RKO (cell line): ENCODE results near the gene ALOXE3.
"Not testable (repeated sequence)": the region's sequence is repeated elsewhere in the genome, so short reads cannot be mapped to it uniquely, and the experiment has no call there.

ENCODE experiments used
- DNase-seq: peaks from one replicate; pipeline ENCODE4 v3.0.0-alpha.2; 2016; ENCODE audit warnings: low spot score

Gene ALOXE3

GRCh38 chr17:8121681-8122421, 3.5 kb upstream of the ALOXE3 start:
- DNase-seq, result peak; percentile 79

- DNase-seq, result no peak
Measured at GRCh38 chr17:8121407-8121680, 3.0 kb upstream of the ALOXE3 start.

- DNase-seq, result peak; percentile 81
Measured at GRCh38 chr17:8120520-8121406, 2.4 kb upstream of the ALOXE3 start.

- DNase-seq, result peak; percentile 93
Measured at GRCh38 chr17:8119581-8120519, 1.5 kb upstream of the ALOXE3 start.

- peak; percentile 84 for DNase-seq
Measured at GRCh38 chr17:8118769-8119580, 661 bp upstream of the ALOXE3 start.

DNA sequence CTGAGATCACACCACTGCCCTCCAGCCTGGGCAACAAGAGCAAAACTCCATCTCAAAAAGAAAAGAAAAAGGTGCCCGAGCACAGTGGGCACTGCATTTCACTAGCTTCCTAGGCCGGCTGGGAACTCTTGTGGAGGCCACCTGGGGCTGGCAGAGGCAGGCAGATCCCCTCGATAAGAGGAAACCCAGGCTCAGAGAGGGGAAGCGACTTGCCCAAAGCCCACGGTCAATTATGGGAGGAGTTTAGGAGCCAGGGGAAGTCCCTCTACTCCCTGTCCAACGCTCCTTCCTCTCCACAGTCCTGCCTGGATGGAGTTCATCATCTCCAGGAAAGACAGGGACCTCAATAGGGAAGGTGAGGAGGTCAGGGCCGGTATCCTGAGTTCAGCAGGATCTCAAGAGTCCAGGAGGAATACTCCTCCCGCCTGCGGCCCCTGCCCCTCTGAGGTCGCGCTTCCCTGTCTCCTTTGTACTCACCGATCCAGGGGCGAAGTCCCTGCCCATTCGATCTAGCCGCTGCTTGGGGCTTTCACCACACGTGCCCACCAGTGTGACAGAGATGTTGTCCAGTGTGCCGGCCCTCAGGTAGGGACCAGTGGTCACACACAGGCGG, 841 bp downstream of the ALOXE3 start:
- no peak for DNase-seq

DNA sequence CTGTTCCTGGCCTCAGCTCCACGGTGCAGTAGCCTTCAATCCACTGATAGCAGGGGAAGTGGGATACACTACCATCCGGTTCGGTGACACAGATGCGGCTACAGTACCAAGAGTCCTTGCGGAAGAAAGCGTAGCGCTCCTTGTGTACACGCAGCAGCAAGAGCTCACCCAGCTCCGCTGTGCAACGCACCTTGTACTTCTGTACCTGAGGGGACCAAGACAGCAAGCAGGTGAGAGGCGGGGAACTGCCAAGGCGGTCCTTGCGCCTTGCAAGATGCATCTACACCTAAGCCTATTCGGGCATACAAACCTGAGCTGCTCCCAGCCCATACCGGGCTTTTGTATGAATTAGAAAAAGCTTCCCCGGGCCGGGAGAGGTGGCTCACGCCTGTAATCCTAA, 1.5 kb downstream of the ALOXE3 start:
- no peak for DNase-seq

DNA sequence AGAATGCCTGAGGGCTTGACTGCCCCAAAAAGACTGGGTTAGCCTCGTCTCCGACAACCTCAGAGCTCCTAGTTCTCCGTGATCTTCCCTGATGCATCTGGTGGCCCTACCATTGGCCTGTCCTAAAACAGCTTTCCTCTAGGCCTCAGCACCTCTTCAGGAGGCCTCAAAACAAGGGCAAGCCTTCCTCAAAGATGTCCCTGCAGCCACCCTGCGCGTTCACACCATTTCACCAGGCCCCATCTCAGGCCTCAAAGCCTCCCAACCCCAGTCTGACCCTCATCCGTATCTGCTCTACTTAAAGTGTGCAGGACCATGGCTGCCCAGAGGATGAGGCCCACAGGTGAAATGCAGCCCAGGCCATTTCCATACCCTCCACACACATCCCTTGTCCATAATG, 7.4 kb downstream of the ALOXE3 start:
- DNase-seq, result no peak

- no peak for DNase-seq
Measured at GRCh38 chr17:8110456-8110804, 7.9 kb downstream of the ALOXE3 start.

DNA sequence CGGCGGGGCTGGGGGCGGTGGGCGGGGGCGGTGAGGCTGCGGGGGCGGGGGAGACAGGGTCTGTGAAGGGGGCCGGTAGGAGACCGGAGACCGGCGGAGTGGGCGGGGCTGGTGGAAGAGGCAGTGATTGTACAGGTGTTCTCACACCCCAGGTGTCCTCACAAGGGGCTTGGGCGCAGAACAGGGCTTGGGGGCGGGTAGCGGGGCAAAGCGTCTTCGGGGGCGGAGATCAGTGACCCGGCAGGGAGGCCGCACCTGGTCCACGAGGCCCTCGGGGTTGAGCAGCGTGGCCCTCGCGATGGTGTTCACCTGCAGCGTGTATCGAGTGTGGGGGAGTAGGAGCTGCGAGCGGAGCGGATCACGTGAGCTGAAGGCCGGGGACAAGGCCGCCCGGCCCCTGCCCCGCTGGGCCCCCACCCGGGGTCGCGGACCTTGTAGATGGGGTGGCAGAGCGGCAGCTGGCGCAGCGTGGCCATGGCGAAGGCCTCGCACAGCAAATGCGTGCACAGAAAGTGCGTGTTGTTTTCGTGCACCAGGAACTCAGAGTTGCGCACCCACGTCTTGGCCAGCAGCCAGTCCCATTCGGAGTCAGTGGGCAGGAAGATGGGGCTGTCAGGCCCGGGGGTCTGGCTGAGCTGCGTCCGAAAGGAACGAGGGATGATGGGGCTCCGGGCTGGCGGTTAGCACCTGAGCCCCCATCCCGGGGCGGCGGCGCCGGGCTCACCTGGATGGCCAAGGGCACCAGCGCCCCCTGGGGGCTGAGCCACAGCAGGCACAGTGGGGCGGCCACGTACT, 8.5 kb downstream of the ALOXE3 start:
- no peak for DNase-seq

- no peak for DNase-seq
Measured at GRCh38 chr17:8108972-8109660, 9.2 kb downstream of the ALOXE3 start.

DNA sequence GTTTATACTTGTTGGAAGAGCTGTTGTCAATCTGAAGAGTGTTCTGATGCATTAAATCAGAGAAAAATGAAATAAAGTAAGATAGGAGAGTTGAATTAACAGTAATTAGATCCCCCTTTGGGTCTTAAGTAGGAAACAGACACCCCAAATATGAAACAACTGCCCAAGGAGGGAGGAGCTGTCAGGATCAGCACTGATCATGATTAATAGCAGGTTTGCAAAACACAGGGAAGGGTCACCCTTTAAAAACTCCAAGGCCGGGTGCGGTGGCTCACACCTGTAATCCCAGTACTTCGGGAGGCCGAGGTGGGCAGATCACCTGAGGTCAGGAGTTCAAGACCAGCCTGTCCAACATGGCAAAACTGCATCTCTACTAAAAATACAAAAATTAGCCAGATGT, 11.3 kb downstream of the ALOXE3 start:
- DNase-seq, result not testable (repeated sequence)

GRCh38 chr17:8105957-8106398, 12.3 kb downstream of the ALOXE3 start:
- DNase-seq, result peak; percentile 88

DNA sequence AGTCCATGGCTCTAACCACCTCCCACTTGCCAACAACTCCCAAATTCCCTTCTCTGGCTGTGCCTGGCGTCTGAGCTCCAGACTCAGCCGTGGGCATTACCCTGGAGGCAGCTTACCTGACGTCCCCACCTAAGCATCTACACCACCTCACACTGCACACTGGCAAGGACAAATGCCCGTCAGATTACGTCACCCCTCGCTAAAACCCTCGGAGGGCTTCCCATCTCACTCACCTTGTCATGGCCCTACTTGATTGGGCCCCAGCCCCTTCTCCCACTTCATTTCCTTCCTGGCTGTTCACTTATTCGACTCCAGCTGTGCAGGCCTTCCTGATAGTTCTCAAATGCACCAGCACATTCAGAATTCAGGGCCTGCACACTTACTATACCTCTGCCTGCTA, 13.4 kb downstream of the ALOXE3 start:
- DNase-seq, result no peak

- DNase-seq, result no peak
Measured at GRCh38 chr17:8103549-8103948, 14.8 kb downstream of the ALOXE3 start.

- no peak for DNase-seq
Measured at GRCh38 chr17:8101721-8102120, 16.6 kb downstream of the ALOXE3 start.

DNA sequence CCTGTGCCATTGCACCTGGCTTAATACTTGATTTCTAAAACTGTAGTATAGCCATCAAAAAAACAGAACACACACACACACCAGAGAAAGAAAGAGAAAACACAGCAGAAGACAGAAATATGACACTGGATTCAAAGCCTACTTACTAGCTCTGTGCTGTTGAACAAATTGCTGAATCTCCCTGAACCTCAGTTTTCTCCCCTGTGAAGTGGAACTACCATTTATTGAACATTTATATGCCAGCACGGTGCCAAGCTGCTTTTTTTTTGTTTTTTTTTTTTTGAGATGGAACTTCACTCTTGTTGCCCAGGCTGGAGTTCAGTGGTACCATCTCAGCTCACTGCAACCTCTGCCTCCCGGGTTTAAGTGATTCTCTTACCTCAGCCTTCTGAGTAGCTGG, 17.6 kb downstream of the ALOXE3 start:
- DNase-seq, result no peak

DNA sequence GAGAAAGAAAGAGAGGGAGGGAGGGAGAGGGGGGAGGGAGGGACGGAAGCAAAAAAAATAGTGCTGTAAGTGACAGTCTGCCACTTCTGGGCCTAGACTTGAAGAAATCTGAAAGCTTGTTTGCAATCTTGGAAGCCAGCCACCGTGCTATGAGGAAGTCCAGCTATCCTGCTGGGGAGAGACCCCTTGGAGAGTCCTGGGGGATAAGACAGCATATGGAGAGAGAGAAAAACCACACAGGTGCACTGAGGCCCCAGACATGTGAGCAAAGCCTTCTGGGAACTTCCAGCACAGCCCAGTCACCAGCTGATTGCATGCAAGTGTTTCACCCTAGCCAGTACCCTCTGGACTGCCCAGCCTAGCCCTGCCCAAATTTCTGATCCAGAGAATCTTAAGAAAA, 18.2 kb downstream of the ALOXE3 start:
- DNase-seq, result no peak

GRCh38 chr17:8096541-8096940, 21.8 kb downstream of the ALOXE3 start:
- no peak for DNase-seq

GRCh38 chr17:8095361-8095760, 23.0 kb downstream of the ALOXE3 start:
- DNase-seq, result no peak
